NCI-H82 treated with DMSO at 0.1 percent for 48 hours (cell line): ENCODE results near the gene PIK3C2B.

ENCODE experiments used
- DNase-seq: peaks from one replicate; lab custom pipeline; 2025; ENCODE audit not compliant: unreplicated experiment; lab: John Stamatoyannopoulos, UW

Gene PIK3C2B

GRCh38 chr1:204480515-204480914 is 14.1 kb downstream of the PIK3C2B start:
- DNase-seq = no peak

GRCh38 chr1:204479387-204480136 is 15.0 kb downstream of the PIK3C2B start:
- DNase-seq = no peak

GRCh38 chr1:204478921-204479320 is 15.7 kb downstream of the PIK3C2B start:
- no peak for DNase-seq

GRCh38 chr1:204478172-204478899 is 16.3 kb downstream of the PIK3C2B start:
- DNase-seq = peak; percentile 53

GRCh38 chr1:204477036-204477740 is 17.4 kb downstream of the PIK3C2B start:
- no peak for DNase-seq

- no peak for DNase-seq
Observed at GRCh38 chr1:204476563-204476962, 18.0 kb downstream of the PIK3C2B start.

- no peak for DNase-seq
Observed at GRCh38 chr1:204475656-204476432, 18.8 kb downstream of the PIK3C2B start.

GRCh38 chr1:204473400-204473965 is 21.1 kb downstream of the PIK3C2B start:
- DNase-seq = no peak

- DNase-seq = no peak
Observed at GRCh38 chr1:204472660-204473059, 21.9 kb downstream of the PIK3C2B start.

- DNase-seq = no peak
Observed at GRCh38 chr1:204471687-204472086, 22.9 kb downstream of the PIK3C2B start.

GRCh38 chr1:204469304-204469703 is 25.3 kb downstream of the PIK3C2B start:
- DNase-seq = no peak

- no peak for DNase-seq
Observed at GRCh38 chr1:204468766-204469302, 25.8 kb downstream of the PIK3C2B start.

- DNase-seq = no peak
Observed at GRCh38 chr1:204468206-204468605, 26.4 kb downstream of the PIK3C2B start.

GRCh38 chr1:204466416-204467405 is 27.9 kb downstream of the PIK3C2B start:
- DNase-seq = no peak

- no peak for DNase-seq
Observed at GRCh38 chr1:204465546-204466415, 28.8 kb downstream of the PIK3C2B start.

- DNase-seq = no peak
Observed at GRCh38 chr1:204464701-204465100, 29.9 kb downstream of the PIK3C2B start.

GRCh38 chr1:204464187-204464631 is 30.4 kb downstream of the PIK3C2B start:
- no peak for DNase-seq
